K562 (cell line): ENCODE measurements around the gene THAP4. TPM values are rescaled to one million over a fixed set of nuclear protein-coding genes. Genes with fewer than 3 reads are reported as not detected.

Experiments
- ATAC-seq: fragments of 200-7000 bp; cut with Tn5 transposase; 3 replicates; pipeline ENCODE4 v1.9.1; 2020; ENCODE audit warnings: moderate library complexity
- BruUV-seq: library from RNA; stranded (reverse); fragments of 400-500 nt; replicated peaks from 2 replicates; lab custom pipeline; 2021; lab: Mats Ljungman, UMichigan
- CTCF ChIA-PET: fragments of 300-600 bp; formaldehyde crosslinking; extraction: SDS; loops from one replicate; lab custom pipeline; 2021; ENCODE audit warnings: low intra/inter-chr PET ratio; lab: Yijun Ruan, JAX
- POLR2A ChIA-PET: fragments of 300-600, 350-650 bp; sonication (Branson Sonifier 250); formaldehyde crosslinking; extraction: SDS; loops from one replicate; lab custom pipeline; 2021; ENCODE audit warnings: antibody characterized with exemption, inconsistent platforms; lab: Yijun Ruan, JAX
- DNase-seq, 4 experiments: peaks; one replicate each; pipeline versions ENCODE4 v3.0.0 to v3.0.0-alpha.2; 2011 to 2018; ENCODE audit warnings: low spot score in 3 of 4, mixed read lengths in 3 of 4; ENCODE audit errors: extremely low read depth in 1 of 4
- FAIRE-seq: peaks from 2 replicates; lab custom pipeline; 2011; peaks lifted over from hg19 to GRCh38; lab: Jason Lieb, UNC
- H2AFZ ChIP-seq: 2 replicates; pipeline ENCODE4 v1.6.0; 2011; ENCODE audit warnings: low read depth, low read length, control low read depth, inconsistent platforms
- H3K27ac ChIP-seq: fragments of 200-600 bp; 3 replicates; pipeline ENCODE4 v1.8.0; 2011; ENCODE audit warnings: low read depth, mild to moderate bottlenecking, control low read depth, inconsistent platforms, low read length, moderate library complexity, mixed read lengths; ENCODE audit errors: extremely low read depth
- H3K27me3 ChIP-seq, 2 experiments: fragments of 300-600 bp in 1 of 2; 2 replicates in 1 of 2; 3 replicates in 1 of 2; pipeline versions ENCODE4 v1.6.0 to v1.8.0; 2011; ENCODE audit warnings: inconsistent platforms in 2 of 2, low read length in 2 of 2, mild to moderate bottlenecking in 1 of 2, mixed read lengths in 1 of 2, moderate library complexity in 1 of 2; ENCODE audit not compliant: control insufficient read depth in 2 of 2, insufficient read depth in 2 of 2
- H3K36me3 ChIP-seq: fragments of 300-600 bp; 3 replicates; pipeline ENCODE4 v1.8.0; 2011; ENCODE audit warnings: mild to moderate bottlenecking, low read length, inconsistent platforms; ENCODE audit not compliant: control insufficient read depth, insufficient read depth
- H3K4me1 ChIP-seq, 2 experiments: fragments of 200-600 bp in 1 of 2; replicated peaks in 1 of 2; 2 replicates in 1 of 2; 3 replicates in 1 of 2; pipeline versions ENCODE4 v1.5.1 to v1.8.0; 2011; ENCODE audit warnings: inconsistent platforms in 2 of 2, low read length in 2 of 2, mild to moderate bottlenecking in 1 of 2, mixed read lengths in 1 of 2, moderate library complexity in 1 of 2; ENCODE audit not compliant: control insufficient read depth in 2 of 2, insufficient read depth in 2 of 2
- H3K4me2 ChIP-seq: 2 replicates; pipeline ENCODE4 v1.6.1; 2011; ENCODE audit warnings: low read length, control low read depth, inconsistent platforms, mixed read lengths; ENCODE audit not compliant: insufficient read depth
- H3K4me3 ChIP-seq: fragments of 200-600 bp; sonication (generic), shearing (Covaris generic); 2 replicates; pipeline ENCODE4 v1.5.1; 2016; ENCODE audit warnings: control low read depth, inconsistent platforms
- H3K79me2 ChIP-seq: fragments of 200-600 bp; 3 replicates; pipeline ENCODE4 v1.8.0; 2011; ENCODE audit warnings: low read length, inconsistent platforms; ENCODE audit not compliant: control insufficient read depth, insufficient read depth
- H3K9ac ChIP-seq, 2 experiments: 2 replicates each; pipeline versions ENCODE4 v1.6.0 to v1.6.1; 2011; ENCODE audit warnings: low read depth in 2 of 2, low read length in 2 of 2, control low read depth in 1 of 2, inconsistent platforms in 1 of 2, mild to moderate bottlenecking in 1 of 2, mixed read lengths in 1 of 2; ENCODE audit not compliant: insufficient read depth in 1 of 2
- H3K9me1 ChIP-seq: one replicate; pipeline ENCODE4 v1.6.0; 2011; ENCODE audit warnings: inconsistent platforms, mild to moderate bottlenecking, low read length, moderate library complexity; ENCODE audit not compliant: control insufficient read depth, insufficient read depth
- H3K9me3 ChIP-seq: replicated peaks from 2 replicates; pipeline ENCODE4 v1.5.1; 2011; ENCODE audit warnings: low read depth, low read length, inconsistent platforms; ENCODE audit not compliant: control insufficient read depth, insufficient read depth
- H4K20me1 ChIP-seq: replicated peaks from 2 replicates; pipeline ENCODE4 v1.6.1; 2011; ENCODE audit warnings: low read length, inconsistent platforms, mixed read lengths; ENCODE audit not compliant: control insufficient read depth, insufficient read depth
- CAMTA2 ChIP-seq: fragments of 250-450 bp; sonication (Bioruptor Pico); conservative IDR thresholded peaks from 2 replicates; pipeline ENCODE4 v1.5.1; 2022
- CREM ChIP-seq: IDR thresholded peaks from 2 replicates; pipeline ENCODE4 v1.6.1; 2014; ENCODE audit warnings: antibody characterized with exemption, low read depth
- FIP1L1 ChIP-seq: fragments of 200-400 bp; formaldehyde crosslinking; IDR thresholded peaks from 2 replicates; pipeline ENCODE4 v1.6.1; 2018; ENCODE audit warnings: mild to moderate bottlenecking, low read depth, low read length; ENCODE audit not compliant: poor library complexity, severe bottlenecking
- HOMEZ ChIP-seq: fragments of 250-450 bp; sonication (Bioruptor Pico); IDR thresholded peaks from 2 replicates; pipeline ENCODE4 v1.4.0; 2020; ENCODE audit warnings: mild to moderate bottlenecking, moderate library complexity
- IRF1 ChIP-seq: sonication (generic); formaldehyde crosslinking; IDR thresholded peaks from 2 replicates; pipeline ENCODE4 v1.8.0; 2022; ENCODE audit warnings: missing genetic modification reagents, mild to moderate bottlenecking, borderline replicate concordance
- MEF2A ChIP-seq: IDR thresholded peaks from 2 replicates; pipeline ENCODE4 v1.6.1; 2011; ENCODE audit warnings: low read depth, mild to moderate bottlenecking, low read length, moderate library complexity; ENCODE audit not compliant: control insufficient read depth
- MYNN ChIP-seq, 2 experiments: sonication (generic); formaldehyde crosslinking in 1 of 2; IDR thresholded peaks; 2 replicates each; pipeline versions ENCODE4 v1.5.0 to v1.6.1; 2016 to 2020; ENCODE audit warnings: antibody characterized with exemption in 1 of 2, missing genetic modification reagents in 1 of 2
- POLR2G ChIP-seq: fragments of 200-400 bp; formaldehyde crosslinking; IDR thresholded peaks from 2 replicates; pipeline ENCODE4 v1.6.1; 2017; ENCODE audit warnings: low read depth, mild to moderate bottlenecking, antibody characterized with exemption, low read length, moderate library complexity
- PTRF ChIP-seq: fragments of 450-650 bp; IDR thresholded peaks from 2 replicates; pipeline ENCODE4 v1.6.1; 2016; ENCODE audit warnings: mild to moderate bottlenecking, missing genetic modification characterization, missing compliant biosample characterization
- ZNF280A ChIP-seq: fragments of 450-650 bp; IDR thresholded peaks from 2 replicates; pipeline ENCODE4 v1.6.1; 2018; ENCODE audit warnings: mild to moderate bottlenecking, low read depth; ENCODE audit not compliant: partially characterized antibody
- WGBS: fragments of 100-300 bp; shearing (Covaris generic); methylation state at CpG from one replicate; pipeline ENCODE4 v1.1.6; 2016; ENCODE audit warnings: low coverage, mixed read lengths; ENCODE audit not compliant: insufficient coverage; ENCODE audit errors: missing lambda C conversion rate; 5-methylcytosine and 5-hydroxymethylcytosine counted together
- in situ Hi-C: fragments of 300-500 bp; cut with MboI; formaldehyde crosslinking; loops from 4 replicates; pipeline ENCODE4 v1.15.0; 2018; ENCODE audit warnings: inconsistent platforms, mixed read lengths
- intact Hi-C: fragments of 100-400 bp; cut with micrococcal nuclease; formaldehyde crosslinking; loops from 2 replicates; pipeline ENCODE4 v1.14.2; 2022
- polyA plus RNA-seq, 8 experiments: library from polyadenylated mRNA; depleted of rRNA in 4 of 8; stranded (reverse) in 5 of 8; unstranded in 3 of 8; fragments of >200 nt; fragmentation: Nextera tagmentation in 2 of 8; fragmentation: Illumina TruSeq in 1 of 8; extraction: Ambion mirVana in 2 of 8; extraction: Trizol in 1 of 8; gene quantifications; 2 replicates each; pipeline versions ENCODE4 v1.2.1 to v1.2.3, GENCODE V29; 2011 to 2014; ENCODE audit warnings: inconsistent platforms in 1 of 8, missing spikeins in 1 of 8
- total RNA-seq, 7 experiments: library from RNA; depleted of rRNA in 6 of 7; stranded (reverse); fragments of >200 nt in 6 of 7; fragmentation: Illumina TruSeq in 2 of 7; extraction: Trizol in 2 of 7; gene quantifications; 2 replicates each; pipeline versions ENCODE4 v1.2.1 to v1.2.3, GENCODE V29; 2011 to 2021; ENCODE audit warnings: low replicate concordance in 1 of 7

Gene THAP4
- total and polyA plus RNA-seq, 9 of the 15 experiments (the other 6 are each of a cell fraction or from before 2014, with no cell fraction given), result 8.6 to 60.9 (median 43.9) TPM

- DNase-seq (no peak), FAIRE-seq (no peak), ATAC-seq (no peak)
- no peaks in the 10 kb centered on the region for H3K9me3 ChIP-seq
- no TSS peak for BruUV-seq
- WGBS, result 88% methylated on average over 5 of the region's 11 CpGs
- peaks cover 68% of the 10 kb centered on the region for H3K79me2 ChIP-seq
- H3K9ac ChIP-seq, result peak overlapping the region in 1 of 2 experiments; percentile 72; a peak in 2 of 4 replicates
- H3K9me1 ChIP-seq, result no peaks in the 10 kb centered on the region
- in situ Hi-C loops (no loop called here), intact Hi-C loops (no loop called here)
- H3K4me1 ChIP-seq, result peaks cover 7 to 19% of the 10 kb centered on the region in 2 experiments; a peak in 3 of 5 replicates
- peak overlapping the region; percentile 49; the same call in 1 of the 3 replicates for H3K27ac ChIP-seq
- peaks cover 8% of the 10 kb centered on the region; the same call in 1 of the 2 replicates for H4K20me1 ChIP-seq
- no peak overlapping the region for H3K4me2 ChIP-seq
- ChIA-PET CTCF (no interaction called here), POLR2A (interaction anchor here (0.5 to 1.3 kb wide), 2 partner anchors 9 to 23 kb away, joined by 3 to 6 read pairs; no protein-coding TSS in a partner anchor)
- H3K36me3 ChIP-seq, result peaks cover 35% of the 10 kb centered on the region; the same call in 2 of the 3 replicates
- H3K27me3 ChIP-seq, result no peaks in the 10 kb centered on the region
- no peak overlapping the region for H2AFZ ChIP-seq
- no peak overlapping the region for H3K4me3 ChIP-seq
- no peak for TF ChIP-seq CAMTA2 (CRISPR knock-in tag)
- no peak for TF ChIP-seq IRF1 (CRISPR knock-in tag)
- no peak for TF ChIP-seq MYNN (IDR thresholded peaks at IDR 0.05)
- TF ChIP-seq MYNN (CRISPR knock-in tag; IDR thresholded peaks at IDR 0.05), result no peak
- TF ChIP-seq ZNF280A, result no peak
- no peak for TF ChIP-seq PTRF (tag)
- no peak for TF ChIP-seq MEF2A
- no peak for TF ChIP-seq POLR2G
- no peak for TF ChIP-seq HOMEZ (CRISPR knock-in tag)
- TF ChIP-seq FIP1L1, result no peak
- TF ChIP-seq CREM, result no peak
These were observed 18.1 kb downstream of the THAP4 start for GRCh38 chr2:241618829-241619228.
